Measurements from ENCODE around the gene PYGM.

PYGM gene

GRCh38 chr11:64753380-64754123, 6.2 kb downstream of the PYGM start:
- DNase-seq (ENCODE audit: low read depth), result no peak

- DNase-seq (ENCODE audit: low read depth), result no peak
Measured at GRCh38 chr11:64753019-64753379, 6.8 kb downstream of the PYGM start.

GRCh38 chr11:64752175-64752970, 7.4 kb downstream of the PYGM start:
- no peak for DNase-seq (ENCODE audit: low read depth)

- no peak for DNase-seq (ENCODE audit: low read depth)
Measured at GRCh38 chr11:64751580-64751979, 8.2 kb downstream of the PYGM start.

GRCh38 chr11:64751136-64751535, 8.6 kb downstream of the PYGM start:
- DNase-seq (ENCODE audit: low read depth), result no peak

- DNase-seq (ENCODE audit: low read depth), result no peak
Measured at GRCh38 chr11:64750361-64751054, 9.3 kb downstream of the PYGM start.

- no peak for DNase-seq (ENCODE audit: low read depth)
Measured at GRCh38 chr11:64747961-64748665, 11.7 kb downstream of the PYGM start.

GRCh38 chr11:64746486-64746885, 13.3 kb downstream of the PYGM start:
- DNase-seq (ENCODE audit: low read depth), result no peak

GRCh38 chr11:64745521-64746328, 14.0 kb downstream of the PYGM start:
- DNase-seq (ENCODE audit: low read depth), result peak; percentile 91

- DNase-seq (ENCODE audit: low read depth), result peak; percentile 82
Measured at GRCh38 chr11:64745189-64745520, 14.6 kb downstream of the PYGM start.

GRCh38 chr11:64744544-64745188, 15.1 kb downstream of the PYGM start:
- DNase-seq (ENCODE audit: low read depth), result no peak

GRCh38 chr11:64743591-64744543, 15.9 kb downstream of the PYGM start, which contains the start of gene RASGRP2:
Gene RASGRP2 (minus strand): TSS chr11:64744142. CDS start chr11:64742866, 1,276 bp downstream.
- DNase-seq (ENCODE audit: low read depth), result peak; percentile 75

- DNase-seq (ENCODE audit: low read depth), result peak; percentile 56
Measured at GRCh38 chr11:64742889-64743590, 16.7 kb downstream of the PYGM start.

GRCh38 chr11:64742087-64742888, 17.5 kb downstream of the PYGM start:
- peak; percentile 72 for DNase-seq (ENCODE audit: low read depth)

GRCh38 chr11:64741375-64742086, 18.2 kb downstream of the PYGM start:
- DNase-seq (ENCODE audit: low read depth), result no peak

- DNase-seq (ENCODE audit: low read depth), result no peak
Measured at GRCh38 chr11:64739871-64740270, 19.9 kb downstream of the PYGM start.

- no peak for DNase-seq (ENCODE audit: low read depth)
Measured at GRCh38 chr11:64736654-64737053, 23.1 kb downstream of the PYGM start.

All from CMK (cell line).